NCI-H2196 treated with DMSO at 0.1 percent for 48 hours (cell line): ENCODE results near the gene AIDA.
"Not testable (repeated sequence)": the region's sequence is repeated elsewhere in the genome, so short reads cannot be mapped to it uniquely, and the experiment has no call there.

Experiments
- DNase-seq: peaks from one replicate; lab custom pipeline; 2025; ENCODE audit not compliant: unreplicated experiment; lab: John Stamatoyannopoulos, UW

The AIDA gene

DNA sequence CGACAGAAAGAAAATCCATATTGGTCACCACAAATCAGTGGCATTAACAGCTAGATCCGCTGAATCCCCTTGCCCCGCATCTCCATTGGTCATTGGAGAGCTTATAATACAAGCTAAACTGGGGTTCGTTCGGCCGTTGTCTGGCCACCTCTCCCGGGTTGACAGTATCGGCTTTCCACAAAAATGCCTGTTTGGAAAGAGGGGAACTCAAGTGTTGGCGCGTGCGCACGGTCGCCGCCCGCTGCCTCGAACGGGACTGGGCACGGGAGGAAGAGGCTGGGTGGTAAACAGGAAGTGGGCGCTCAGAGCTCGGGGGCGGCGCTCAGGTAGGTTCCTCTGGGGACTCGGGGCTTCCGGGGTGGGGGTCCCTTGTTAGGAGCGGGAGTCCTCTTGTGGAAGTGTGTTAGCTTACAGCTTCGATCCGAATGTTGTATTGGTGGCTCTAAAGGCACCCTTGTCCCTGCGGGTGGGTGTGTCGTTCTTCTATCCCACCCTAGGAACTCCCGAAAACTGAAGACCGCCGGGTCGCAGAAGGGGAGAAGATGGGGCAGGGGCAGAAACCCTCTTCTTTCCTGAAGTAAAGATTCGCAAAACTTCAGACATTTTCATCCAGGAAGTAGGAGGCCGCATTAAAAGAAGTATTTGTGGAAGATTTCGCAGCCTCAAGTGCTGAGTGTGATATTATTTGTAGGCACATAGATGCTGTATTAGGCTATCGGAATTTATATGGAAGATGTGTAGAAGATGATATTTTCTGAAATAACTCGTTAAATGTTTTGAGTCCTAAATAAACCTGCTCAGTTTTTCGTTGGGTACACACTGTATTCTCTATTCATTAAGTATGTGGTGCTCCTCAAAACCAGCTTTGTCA is 1.0 kb upstream of the AIDA start:
- peak; percentile 88 for DNase-seq

DNA sequence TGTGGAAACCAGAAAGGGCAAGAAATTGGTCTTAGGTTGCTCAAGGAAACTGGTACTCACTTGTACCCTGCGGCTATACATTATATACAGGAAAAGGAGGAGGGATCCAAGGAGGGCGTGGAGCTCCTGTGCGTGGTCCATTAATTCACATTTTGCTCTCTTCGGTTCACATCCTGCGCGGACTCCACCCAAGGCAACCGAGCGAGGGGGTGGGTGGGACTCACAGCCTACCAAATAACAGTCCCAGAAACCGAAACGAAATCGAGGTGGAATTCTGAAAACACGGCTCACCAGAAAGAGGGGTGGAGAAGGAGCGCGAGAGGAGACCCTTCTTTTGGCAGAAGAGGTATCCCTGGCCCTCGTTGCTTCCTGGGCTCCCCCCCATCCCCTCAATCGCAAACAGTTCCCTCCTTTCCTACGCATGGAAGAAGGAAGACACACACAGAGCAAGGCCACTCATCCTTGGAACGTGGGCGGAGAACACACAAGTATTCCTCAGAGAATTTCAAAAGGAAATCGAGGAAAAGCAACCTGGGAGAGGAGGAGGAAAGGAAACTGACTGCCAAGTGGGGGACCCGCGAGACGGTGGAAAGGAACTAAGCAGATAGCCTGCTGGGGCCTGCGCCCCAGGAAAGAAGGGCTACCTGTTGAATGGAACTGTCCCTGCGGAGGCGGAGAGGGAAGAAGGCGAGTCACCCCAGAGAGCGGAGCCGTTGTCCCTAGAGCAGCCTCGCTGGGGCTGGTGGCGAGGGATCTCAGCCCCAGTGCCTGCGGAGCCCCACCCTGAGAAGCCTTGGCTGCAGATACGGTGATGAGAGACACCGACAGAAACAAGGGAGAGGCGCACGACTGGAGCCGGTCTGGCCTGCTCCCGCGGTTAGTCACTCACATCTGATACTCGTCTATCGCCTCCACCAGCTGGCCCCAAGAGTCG is 705 bp downstream of the AIDA start:
- DNase-seq = no peak

DNA sequence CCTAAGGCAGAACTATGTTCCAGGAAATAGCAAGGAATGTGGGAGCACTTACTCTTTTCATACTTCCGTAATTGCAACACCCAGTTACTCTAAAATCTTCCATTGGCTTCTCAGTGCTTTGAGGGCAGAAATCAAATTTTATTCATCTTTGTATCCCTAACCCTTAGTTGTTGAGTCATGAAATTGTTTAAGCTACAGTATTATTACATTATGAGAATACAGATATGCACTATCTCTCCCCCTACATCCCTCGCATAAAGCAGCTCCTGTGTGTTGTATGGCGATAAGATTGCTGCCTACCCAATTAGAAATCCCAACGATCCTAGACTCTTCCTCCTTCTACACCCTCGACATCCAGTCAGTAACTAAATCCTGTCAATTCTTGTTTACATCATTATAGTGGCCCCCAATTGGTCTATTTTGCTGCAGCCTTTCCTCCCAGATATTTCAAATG is 2.6 kb downstream of the AIDA start:
- no peak for DNase-seq

DNA sequence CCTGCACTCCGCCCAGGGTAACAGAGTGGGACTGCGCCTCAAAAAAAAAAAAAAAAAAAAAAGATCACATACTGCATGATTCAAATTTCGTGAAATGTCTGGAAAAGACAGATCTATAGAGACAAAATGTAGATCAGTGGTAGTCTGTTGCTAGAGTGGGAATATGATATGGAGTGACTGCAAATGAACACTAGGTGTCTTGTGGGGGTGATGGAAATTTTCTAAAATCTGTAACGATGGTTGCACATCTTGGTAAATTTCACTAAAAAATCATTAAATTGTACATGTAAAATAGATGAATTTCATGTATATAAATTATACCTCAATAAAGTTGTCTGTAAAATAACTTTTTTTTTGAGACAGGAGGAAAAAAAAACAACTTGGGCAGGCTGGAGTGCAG is 5.5 kb downstream of the AIDA start:
- no peak for DNase-seq

DNA sequence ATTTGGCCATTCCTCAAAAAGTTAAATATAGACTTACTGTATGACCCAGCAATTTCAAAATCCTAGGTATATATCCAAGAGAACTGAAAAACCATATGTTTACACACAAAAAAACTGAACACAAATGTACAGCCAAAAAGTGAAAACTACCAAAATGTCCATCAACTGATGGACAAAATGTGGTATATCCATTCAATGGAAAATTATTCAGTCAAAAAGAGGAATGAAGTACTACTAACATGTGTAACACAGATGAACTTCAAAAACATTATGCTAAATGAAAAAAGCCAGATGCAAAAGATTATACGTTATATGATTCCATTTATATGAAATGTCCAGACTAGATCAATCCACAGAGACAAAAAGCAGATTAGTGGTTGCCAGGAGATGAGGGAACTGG is 8.0 kb downstream of the AIDA start:
- no peak for DNase-seq

DNA sequence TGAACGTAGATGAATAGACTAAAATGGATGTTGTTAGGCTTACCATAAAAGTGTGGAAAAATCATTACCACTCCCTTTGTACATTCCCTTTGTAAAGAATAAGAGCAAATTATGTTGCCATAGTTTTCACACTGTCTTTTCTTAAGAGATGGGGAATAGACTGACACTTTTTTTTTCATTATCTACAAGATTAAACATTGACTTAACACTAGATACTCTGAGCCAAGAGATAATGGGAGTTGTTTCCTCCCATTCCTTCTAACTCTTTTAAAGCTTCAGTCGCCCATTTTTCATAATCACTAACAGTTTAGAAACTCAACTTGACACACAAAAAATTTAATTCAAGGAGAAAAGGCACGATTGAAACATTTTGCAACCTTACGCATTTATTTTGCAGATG is 10.1 kb downstream of the AIDA start:
- no peak for DNase-seq

DNA sequence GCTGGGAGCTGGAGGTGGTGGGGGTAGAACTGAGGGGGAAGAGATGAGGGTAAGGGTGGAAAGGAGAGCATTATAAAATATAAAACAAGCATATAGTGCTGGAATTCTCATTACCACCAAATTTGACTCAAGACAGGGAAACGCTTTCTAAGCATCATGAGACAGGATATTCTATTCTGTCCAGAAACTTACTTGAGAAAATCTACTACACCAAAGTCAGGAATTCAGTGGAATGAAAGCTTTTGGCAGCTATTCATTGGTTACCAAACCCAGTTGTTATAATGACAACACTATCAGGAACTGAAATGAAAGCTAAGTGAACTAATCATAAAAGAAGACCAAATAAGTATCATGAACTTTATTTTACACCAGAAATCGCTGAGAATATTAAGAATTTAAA is 14.5 kb downstream of the AIDA start:
- DNase-seq = no peak

DNA sequence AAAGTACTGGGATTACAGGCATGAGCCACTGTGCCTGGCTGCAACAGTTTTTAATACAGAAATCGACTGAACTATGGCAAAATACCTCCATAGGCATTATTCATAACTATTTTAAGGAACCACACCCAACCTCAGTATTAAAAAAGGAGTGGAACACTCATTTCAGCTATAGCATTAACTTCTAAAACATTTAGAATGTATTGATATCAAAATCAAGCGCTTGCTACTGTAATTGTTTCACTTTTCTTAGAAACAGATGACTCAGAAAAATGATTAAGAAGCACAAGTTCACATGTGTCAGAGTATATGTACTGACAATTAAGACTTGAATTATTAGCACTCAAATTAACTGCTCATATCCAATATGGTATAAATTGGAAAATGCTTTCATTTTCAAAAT is 15.1 kb downstream of the AIDA start:
- no peak for DNase-seq

DNA sequence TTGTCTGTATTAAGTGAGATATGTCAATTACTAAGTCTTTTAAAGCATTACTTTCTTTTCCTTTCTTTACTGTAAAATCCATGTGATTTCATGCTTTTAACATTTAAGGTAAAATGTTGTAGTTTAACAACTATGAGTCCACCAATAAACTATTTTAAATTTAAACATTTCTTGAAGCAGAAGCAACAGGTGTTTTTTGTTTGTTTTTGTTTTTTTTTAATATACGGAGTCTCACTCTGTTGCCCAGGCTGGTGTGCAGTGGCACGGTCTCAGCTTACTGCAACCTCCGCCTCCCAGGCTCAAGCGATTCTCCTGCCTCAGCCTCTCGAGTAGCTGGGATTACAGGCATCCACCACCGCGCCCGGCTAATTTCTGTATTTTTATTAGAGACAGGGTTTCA is 15.6 kb downstream of the AIDA start:
- no peak for DNase-seq

DNA sequence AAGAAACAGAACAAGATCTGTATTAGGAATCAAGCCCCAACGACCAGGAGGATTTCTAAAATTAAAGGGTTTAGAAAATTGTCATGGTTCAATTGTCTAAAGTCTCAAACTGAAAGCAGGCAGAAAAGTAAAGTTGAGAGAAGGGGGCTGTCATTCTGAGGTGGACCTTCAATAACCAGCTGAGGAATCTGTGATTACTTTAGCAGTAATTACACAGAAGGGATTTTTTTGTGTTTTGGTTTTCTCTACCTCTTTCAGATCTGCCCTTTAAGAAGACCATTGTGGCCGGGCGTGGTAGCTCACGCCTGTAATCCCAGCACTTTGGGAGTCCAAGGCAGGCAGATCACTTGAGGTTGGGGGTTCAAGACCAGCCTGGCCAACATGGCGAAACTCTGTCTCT is 17.4 kb downstream of the AIDA start:
- DNase-seq = no peak

DNA sequence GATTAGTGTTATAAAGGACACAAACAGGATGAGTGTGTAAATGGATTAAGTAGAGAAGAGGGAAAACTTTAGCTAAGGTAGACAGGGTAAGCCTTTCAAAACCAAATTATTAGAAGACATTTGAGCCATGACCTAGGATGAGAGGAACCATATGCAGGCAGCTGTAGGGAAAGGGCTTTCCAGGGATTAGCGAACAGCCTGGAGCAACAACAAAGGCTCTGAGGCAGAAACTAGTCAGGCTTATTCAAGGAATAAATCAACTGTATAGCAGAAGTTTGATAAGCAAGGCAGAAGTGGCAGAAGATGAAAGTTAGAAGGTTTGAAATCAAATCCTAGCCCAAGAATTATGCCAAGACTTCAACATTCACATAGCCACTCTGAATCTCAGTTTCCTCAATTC is 21.3 kb downstream of the AIDA start:
- DNase-seq = no peak

DNA sequence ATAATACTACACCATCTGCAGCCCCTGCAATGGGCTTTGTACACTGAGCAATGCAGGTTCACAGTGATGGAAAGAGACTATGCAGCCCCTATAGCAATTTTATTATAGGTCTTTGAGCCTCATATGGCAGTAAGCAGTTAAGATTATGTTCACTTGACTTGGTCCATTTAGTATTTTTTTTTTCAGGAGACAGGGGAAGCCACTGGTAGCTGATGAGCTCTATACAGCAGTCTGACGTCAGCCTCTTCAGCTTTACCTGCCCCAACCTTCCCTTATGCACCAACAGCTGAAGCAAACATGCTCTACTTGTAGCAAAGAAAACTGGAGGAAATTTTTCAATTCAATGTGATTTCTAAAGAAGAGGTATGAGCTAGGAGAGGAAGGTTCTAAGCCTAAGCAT is 32.2 kb downstream of the AIDA start:
- no peak for DNase-seq

DNA sequence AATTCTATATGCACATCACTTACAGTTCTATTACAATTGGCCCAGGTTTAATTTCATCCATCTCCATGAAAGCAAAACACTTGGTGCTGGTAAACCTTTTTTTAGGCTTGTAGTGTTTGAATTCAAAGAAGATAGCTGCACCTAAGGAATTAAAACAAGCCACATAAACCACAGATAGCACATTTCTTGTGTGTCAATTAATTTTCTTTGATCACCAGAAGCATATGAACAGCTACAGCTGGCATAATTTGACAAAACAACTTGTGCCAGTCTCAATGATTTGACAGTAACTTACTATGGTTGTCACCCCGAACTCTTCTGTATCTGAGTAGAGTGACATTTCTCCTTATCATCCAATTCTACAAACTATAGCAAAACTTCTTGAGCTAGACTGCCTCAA is 42.2 kb downstream of the AIDA start:
- no peak for DNase-seq

DNA sequence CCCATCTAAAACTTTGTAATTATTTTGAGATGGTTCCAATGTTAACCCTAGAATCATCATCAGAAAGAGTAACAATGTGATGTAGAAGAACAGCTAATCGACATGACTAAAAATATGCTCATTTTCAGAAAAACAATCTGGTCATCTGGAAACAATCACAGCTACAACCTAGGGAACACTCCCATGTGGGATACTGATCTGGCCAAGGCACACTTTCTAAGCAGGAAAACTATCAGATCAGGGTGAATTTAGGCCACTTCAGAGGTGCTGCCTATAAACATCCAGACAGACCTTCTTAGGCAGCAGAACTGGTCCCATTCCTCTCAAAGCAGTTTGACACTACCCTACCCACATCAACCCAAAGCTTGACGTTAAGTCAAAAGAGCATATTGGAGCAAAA is 43.2 kb downstream of the AIDA start:
- DNase-seq = not testable (repeated sequence)

DNA sequence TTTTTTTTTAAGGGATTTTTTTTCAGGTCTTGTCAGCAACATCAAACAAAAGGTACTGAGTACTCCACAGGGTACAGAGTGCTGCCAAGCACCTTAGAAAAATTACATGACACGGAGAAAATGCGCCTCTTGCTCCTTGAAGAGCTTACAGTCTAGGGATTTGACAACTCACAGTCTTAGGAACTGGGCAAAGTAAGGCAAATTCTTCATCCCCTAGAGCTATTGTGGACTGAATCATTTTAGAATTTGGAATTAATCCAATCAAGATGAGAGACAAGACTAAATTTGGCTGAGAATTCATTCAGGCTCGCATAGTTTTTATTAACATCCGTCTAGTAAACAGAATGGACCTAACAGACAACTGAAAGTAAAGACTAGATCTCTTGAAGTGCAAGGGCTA is 44.1 kb downstream of the AIDA start:
- DNase-seq = not testable (repeated sequence)

DNA sequence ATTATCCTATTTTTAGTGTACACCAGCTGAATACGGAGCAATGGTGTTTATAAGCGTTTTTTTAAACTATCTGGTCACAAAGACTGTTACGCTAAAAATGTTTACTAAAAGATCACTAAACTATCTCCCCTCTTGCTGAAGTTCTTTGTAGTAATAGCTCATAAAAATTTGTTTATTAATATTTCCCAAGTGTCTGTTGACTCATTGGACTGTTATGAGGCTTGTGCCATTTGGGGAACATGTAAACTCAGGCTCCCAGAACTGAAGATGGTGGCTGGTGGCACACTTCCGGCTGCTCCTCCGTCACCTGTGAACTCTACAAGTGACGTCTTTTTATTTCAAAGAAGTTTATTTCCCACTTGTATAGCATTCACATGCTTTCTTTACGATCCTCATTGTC is 46.3 kb downstream of the AIDA start:
- DNase-seq = no peak

DNA sequence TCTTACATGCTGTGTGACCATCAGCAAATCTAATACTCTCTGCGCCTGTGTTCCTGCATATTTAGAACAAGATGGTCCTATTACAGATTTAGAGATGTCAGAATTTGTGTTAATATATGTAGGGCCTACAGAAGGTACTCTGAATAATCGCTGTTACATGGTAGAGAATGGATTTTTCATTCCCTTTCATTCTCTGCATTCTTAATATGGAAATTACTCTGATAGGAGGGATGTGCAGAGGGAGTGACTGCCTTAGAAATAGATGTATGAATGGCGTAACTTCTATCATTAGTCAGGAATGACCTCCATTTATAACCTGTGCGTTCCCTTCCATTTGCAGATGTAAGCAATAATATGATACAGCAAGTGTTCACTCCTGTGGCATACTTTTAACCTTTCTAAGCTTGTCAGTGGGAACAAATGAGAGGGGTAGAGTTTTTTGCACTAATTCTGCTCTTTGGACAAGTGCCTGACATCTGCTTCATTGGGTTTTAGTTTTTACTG is 48.8 kb downstream of the AIDA start:
- DNase-seq = no peak

DNA sequence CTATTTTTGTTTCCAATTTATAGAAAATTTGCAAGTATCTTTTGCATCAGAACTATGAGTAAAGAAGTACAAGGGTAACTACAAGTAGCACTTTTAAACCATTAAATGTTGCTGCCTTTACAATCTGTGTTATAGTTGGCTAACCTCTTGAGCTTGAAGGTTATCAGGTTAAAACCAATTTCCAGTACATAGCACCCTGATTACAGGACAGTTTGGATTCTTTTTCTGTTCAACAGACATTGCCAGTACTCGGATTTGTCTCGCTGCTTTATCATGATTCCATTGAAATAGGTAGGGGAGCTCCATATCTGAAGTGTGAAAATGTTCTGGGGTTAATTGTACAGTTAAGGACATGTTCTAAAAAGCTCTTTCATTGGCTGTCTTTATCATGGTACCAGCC is 54.4 kb downstream of the AIDA start:
- no peak for DNase-seq

DNA sequence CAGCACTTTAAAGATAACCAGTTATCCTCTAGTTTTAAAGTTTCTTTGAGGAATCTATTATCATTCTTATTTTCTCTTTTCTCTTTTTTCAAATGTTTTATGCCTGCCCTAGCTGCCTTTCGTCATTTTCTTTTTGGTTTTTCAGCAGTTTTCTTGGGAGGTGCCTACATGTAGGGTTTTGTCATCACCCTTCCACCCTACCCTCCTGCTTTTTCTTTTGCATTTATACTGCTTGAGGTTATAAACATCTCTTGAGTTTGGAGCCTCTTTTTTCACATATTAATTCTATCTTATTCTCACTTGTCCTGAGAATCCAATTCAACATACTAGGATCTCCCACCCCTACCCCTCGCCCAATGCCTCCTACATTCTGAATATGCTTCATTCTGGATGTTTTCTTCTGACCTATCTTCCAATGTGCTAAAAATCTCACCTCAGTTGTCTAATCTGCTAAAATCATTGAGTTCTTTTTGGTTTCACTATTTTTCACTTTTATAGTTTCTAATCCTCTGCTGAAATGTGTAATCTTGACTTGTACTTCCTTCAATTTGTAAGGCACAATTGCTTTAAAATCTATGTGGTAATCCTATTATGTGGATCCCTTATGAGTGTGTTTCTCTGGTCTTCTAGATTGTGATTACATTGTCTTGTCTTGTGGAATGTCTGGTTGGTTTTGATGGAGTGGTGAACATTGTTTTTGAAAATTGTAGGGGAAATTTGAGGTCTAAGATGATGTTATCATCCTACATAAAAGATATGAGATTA is 55.7 kb downstream of the AIDA start:
- no peak for DNase-seq

DNA sequence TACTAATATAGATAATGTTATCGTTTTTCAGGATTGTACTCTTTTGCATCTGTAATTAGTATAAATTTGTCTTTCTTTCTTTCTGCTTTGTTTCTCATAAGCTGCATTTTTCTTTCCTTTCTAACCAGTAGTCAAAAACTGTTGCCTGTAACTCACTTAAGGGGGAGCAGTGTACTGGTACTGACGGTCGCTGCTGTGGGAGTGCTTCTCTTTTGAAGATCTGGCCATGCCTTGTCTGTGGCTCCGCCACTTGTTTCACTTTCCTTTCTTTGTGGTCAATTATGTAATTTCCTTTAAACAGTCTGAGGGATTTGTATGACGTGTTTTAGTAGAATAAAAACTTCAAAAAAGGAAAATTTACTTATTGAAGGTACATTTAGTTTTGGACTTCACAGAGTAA is 57.4 kb downstream of the AIDA start:
- DNase-seq = no peak

DNA sequence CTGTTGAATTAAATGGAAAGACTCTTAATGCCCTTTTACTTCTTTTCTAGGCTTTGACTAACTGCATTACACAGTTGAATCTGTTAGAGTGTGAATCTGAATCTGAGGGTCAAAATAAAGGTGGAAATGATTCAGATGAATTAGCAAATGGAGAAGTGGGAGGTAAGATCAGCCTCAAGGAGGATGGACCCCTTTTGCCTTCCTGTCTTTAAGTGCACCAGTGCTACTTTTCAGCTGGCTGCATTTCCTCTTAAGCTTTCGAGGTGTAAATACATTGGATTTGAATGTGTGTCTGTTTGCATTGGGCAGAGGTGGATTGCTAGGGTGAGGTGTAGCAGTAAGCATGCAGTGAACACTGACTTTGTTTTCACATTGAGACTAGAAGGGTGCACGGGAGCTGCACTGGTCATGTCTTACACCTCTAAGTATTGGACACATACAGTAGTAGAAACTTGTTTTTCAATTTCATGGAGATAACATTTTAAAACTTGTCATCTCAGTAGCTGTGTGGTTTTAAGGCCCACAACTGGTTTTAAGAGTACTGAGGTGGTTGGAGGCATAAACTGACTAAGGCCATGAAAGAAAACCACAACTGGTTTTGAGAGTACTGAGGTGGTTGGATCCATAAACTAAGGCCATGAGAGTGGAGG is 59.0 kb downstream of the AIDA start:
- no peak for DNase-seq
